Tibial artery (tissue), 4 donors: ENCODE measurements around the gene SIRT3.
A peak's percentile ranks its signal among the peaks of the same experiment; 100 is the strongest.

Source experiments
- DNase-seq, 2 donors: peaks; one replicate each; pipeline ENCODE4 v3.0.0-alpha.2; 2019
- H3K27ac ChIP-seq, 2 donors: fragments of 200-600 bp; sonication (generic) in 1 of 2; 1 replicate in 1 of 2; 2 replicates in 1 of 2; pipeline ENCODE4 v1.5.1; 2018 to 2019; ENCODE audit warnings: mild to moderate bottlenecking in 1 of 2
- H3K27me3 ChIP-seq, 2 donors: fragments of 200-600 bp; sonication (generic) in 1 of 2; one replicate each; pipeline versions ENCODE4 v1.5.1 to v1.6.0; 2016 to 2019
- H3K36me3 ChIP-seq, 3 donors: fragments of 200-600 bp; sonication (generic) in 2 of 3; one replicate each; pipeline ENCODE4 v1.5.1; 2016 to 2019; ENCODE audit warnings: mild to moderate bottlenecking in 2 of 3
- H3K4me1 ChIP-seq, 4 donors: fragments of 200-600 bp; sonication (generic) in 2 of 4; 1 replicate in 3 of 4; 2 replicates in 1 of 4; pipeline ENCODE4 v1.5.1; 2016 to 2019
- H3K4me3 ChIP-seq, 2 donors: fragments of 200-600 bp; sonication (generic) in 1 of 2; 1 replicate in 1 of 2; 2 replicates in 1 of 2; pipeline ENCODE4 v1.5.1; 2018 to 2019; ENCODE audit warnings: mild to moderate bottlenecking in 2 of 2
- H3K9me3 ChIP-seq, 3 donors: fragments of 200-600 bp; sonication (generic) in 1 of 3; one replicate each; pipeline ENCODE4 v1.5.1; 2016 to 2019
- CTCF ChIP-seq, 2 experiments: fragments of 200-600 bp in 1 of 2; fragments of 450-650 bp in 1 of 2; IDR thresholded peaks; one replicate each; pipeline ENCODE4 v1.5.1; 2017 to 2019; ENCODE audit warnings: antibody characterized with exemption in 2 of 2, mild to moderate bottlenecking in 1 of 2, moderate library complexity in 1 of 2
- intact Hi-C: fragments of 100-400 bp; cut with DNase I; formaldehyde crosslinking; loops from one replicate; pipeline ENCODE4 v1.15.0; 2023; ENCODE audit warnings: low total_unique reads

SIRT3 gene

DNA sequence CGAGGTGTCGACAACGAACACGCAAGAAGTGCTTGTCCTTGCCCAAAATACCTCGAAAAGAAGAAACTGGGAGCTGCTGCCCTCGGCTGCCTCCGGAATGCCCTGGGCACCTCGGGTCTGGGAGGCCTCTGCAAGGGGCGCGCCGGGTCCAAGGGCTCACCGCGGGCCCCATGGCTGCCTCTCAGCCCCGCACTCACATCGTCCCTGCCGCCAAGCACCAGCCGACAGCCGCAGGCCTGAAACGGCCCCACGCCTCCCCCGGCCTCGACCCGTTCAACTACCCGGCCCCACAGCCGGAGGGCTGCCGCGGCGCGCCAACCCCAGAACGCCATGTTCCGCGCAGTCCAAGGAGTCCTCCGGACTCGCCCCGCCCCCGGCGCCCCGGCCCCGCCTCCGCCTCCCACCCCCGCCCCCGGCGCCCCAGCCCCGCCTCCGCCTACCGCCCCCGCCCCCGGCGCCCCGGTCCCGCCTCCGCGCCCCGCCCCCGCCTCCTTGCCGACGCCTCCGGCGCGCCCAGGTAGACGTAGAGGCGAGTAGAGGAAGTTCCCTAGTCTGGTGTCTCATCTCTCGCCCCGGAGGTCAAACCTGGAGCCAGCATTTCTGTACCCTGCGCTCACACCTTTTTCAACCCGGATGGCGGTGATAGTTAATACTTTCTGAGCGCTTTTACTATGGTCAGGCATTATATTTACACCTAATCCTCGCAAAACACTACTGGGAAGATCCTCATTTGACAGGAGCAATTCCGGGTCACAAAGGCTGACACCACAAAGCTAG is at the start of gene SIRT3:
TSS of gene SIRT3 (minus strand) at position 346 of the 777 bp plus-strand sequence. CDS start at position 332, 14 bp downstream.
- no peaks in the 10 kb centered on the region for H3K27me3 ChIP-seq
- peak; percentile 80 to 90 for DNase-seq
- H3K27ac ChIP-seq = peak within 1 kb of the TSS; percentile 95 to 98
- H3K9me3 ChIP-seq = no peaks in the 10 kb centered on the region
- peaks cover 0 to 26% (median 23%) of the 10 kb centered on the region in 4 donors for H3K4me1 ChIP-seq
- H3K36me3 ChIP-seq = peaks cover 0 to 26% (median 8%) of the 10 kb centered on the region in 3 donors
- intact Hi-C loops = loop anchor here (2.0 kb wide), 1 partner anchor 25 kb away; no protein-coding TSS in a partner anchor
- TF ChIP-seq CTCF (IDR thresholded peaks at IDR 0.05) = peak; percentile 15 to 48
- H3K4me3 ChIP-seq = peak within 1 kb of the TSS; percentile 98 to 99

DNA sequence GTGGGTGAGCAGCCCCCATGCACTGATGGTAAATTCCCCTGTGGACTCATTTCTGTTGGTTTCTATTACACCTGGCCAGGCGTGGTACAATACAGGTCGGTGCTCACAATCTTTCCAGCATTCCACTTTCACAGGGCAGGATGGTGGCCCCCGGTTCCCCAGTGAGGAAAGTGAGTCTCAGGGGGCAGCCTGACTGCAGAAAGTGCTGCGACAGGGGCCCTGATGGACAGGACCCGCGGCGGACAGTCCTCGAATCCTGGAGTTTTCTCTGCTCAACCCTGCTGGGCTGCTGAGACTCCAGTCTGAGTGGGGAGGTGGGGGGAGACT is 49.7 kb upstream of the SIRT3 start:
- TF ChIP-seq CTCF (IDR thresholded peaks at IDR 0.05) = no peak
- Histone ChIP-seq H3K4me1 (peaks cover 0 to 28% (median 23%) of the 10 kb centered on the region in 4 donors), H3K9me3 (no peaks in the 10 kb centered on the region), H3K4me3 (no peak overlapping the region), H3K27me3 (peaks cover 0 to 54% of the 10 kb centered on the region in 2 donors), H3K36me3 (peaks cover 0 to 3% (median 0%) of the 10 kb centered on the region in 3 donors), H3K27ac (no peak overlapping the region)
- intact Hi-C loops = no loop called here
- peak in 1 of 2 donors; percentile 43 for DNase-seq

DNA sequence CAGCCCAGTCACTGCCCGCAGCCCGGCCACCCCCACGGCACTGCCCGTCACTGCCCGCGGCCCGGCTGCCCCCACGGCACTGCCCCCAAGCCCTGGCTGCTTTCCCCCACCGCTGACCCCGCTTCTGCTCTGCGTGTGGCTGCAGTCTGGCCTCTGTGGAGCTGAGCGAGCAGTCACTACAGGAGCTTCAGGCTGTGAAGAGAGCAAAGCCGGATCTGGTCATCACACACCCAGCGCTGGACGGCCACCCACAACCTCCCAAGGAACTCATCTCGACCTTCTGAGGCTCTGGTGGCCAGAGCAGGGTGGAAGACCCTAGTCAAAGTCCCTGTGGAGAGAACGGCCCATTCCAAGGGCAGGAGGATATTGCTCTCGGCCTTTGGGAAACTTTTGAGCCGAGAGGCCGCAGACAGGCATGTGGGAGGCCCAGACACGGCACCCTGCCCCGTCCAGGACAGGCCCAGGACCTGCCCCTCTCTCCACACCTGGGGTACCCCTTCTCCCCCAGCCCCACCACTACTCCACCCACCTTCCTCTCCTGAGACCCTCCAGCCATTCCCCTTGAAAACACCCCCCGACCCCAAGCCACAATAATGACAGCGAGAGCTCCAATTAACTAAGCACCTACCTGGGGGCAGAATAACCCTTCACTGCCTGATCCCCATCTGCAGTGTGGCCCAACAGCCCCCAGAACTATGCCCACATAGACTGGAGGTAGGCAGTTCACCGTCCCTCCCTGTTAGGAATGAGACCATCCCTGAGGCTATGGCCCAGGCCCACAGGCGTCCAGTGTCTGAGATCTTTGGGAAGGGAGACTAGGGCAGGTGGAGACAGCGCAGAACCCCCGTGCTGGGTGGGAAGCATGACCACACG is 49.1 kb upstream of the SIRT3 start:
- H3K27ac ChIP-seq = no peak overlapping the region
- intact Hi-C loops = no loop called here
- no peak overlapping the region for H3K4me3 ChIP-seq
- peaks cover 0 to 34% (median 24%) of the 10 kb centered on the region in 4 donors for H3K4me1 ChIP-seq
- H3K27me3 ChIP-seq = peaks cover 0 to 60% of the 10 kb centered on the region in 2 donors
- H3K9me3 ChIP-seq = no peaks in the 10 kb centered on the region
- TF ChIP-seq CTCF (IDR thresholded peaks at IDR 0.05) = no peak
- no peaks in the 10 kb centered on the region for H3K36me3 ChIP-seq
- peak in 1 of 2 donors; percentile 49 for DNase-seq

- no peak for TF ChIP-seq CTCF (IDR thresholded peaks at IDR 0.05)
- Histone ChIP-seq H3K27me3 (peaks cover 0 to 69% of the 10 kb centered on the region in 2 donors), H3K9me3 (no peaks in the 10 kb centered on the region), H3K36me3 (no peaks in the 10 kb centered on the region), H3K4me1 (peaks cover 0 to 35% (median 24%) of the 10 kb centered on the region in 4 donors), H3K4me3 (no peak overlapping the region), H3K27ac (no peak overlapping the region)
- intact Hi-C loops = no loop called here
- DNase-seq = peak in 1 of 2 donors; percentile 60
These were observed 48.2 kb upstream of the SIRT3 start for GRCh38 chr11:284105-285020.
